HepG2 (cell line): ENCODE measurements around the gene NOS1AP. TPM values are rescaled to one million over a fixed set of nuclear protein-coding genes. Genes with fewer than 3 reads are reported as not detected.
A peak's percentile ranks its signal among the peaks of the same experiment; 100 is the strongest.

ENCODE experiments used
- ATF7 ChIP-seq, 2 experiments: fragments of 450-650 bp in 1 of 2; sonication (generic) in 1 of 2; formaldehyde crosslinking in 1 of 2; IDR thresholded peaks; 2 replicates each; pipeline versions ENCODE4 v1.4.0 to v1.6.1; 2016 to 2020; ENCODE audit warnings: antibody characterized with exemption in 1 of 2, mild to moderate bottlenecking in 1 of 2, missing genetic modification reagents in 1 of 2
- BRD4 ChIP-seq: sonication (generic); formaldehyde crosslinking; IDR thresholded peaks from 2 replicates; pipeline ENCODE4 v1.4.0; 2020; ENCODE audit warnings: missing genetic modification reagents
- CBFB ChIP-seq: sonication (generic); formaldehyde crosslinking; IDR thresholded peaks from 2 replicates; pipeline ENCODE4 v1.4.0; 2020; ENCODE audit warnings: missing genetic modification reagents
- ELF3 ChIP-seq: IDR thresholded peaks from 2 replicates; pipeline ENCODE4 v1.6.1; 2016; ENCODE audit warnings: missing genetic modification reagents, missing compliant biosample characterization
- MZF1 ChIP-seq: sonication (generic); formaldehyde crosslinking; IDR thresholded peaks from 2 replicates; pipeline ENCODE4 v1.8.1; 2023; ENCODE audit warnings: mild to moderate bottlenecking, missing genetic modification reagents, borderline replicate concordance
- NFRKB ChIP-seq: fragments of 450-650 bp; IDR thresholded peaks from 2 replicates; pipeline ENCODE4 v1.6.1; 2017
- ZNF121 ChIP-seq: sonication (generic); formaldehyde crosslinking; IDR thresholded peaks from 2 replicates; pipeline ENCODE4 v1.5.0; 2020; ENCODE audit warnings: mild to moderate bottlenecking, missing genetic modification reagents
- ZNF746 ChIP-seq: sonication (generic); formaldehyde crosslinking; IDR thresholded peaks from 2 replicates; pipeline ENCODE4 v1.8.0; 2022; ENCODE audit warnings: mild to moderate bottlenecking, missing genetic modification reagents
- polyA plus RNA-seq, 8 experiments: library from polyadenylated mRNA; depleted of rRNA in 3 of 8; stranded (reverse) in 7 of 8; unstranded in 1 of 8; fragments of >200 nt; fragmentation: Illumina TruSeq in 4 of 8; extraction: Trizol in 4 of 8; gene quantifications; 2 replicates each; pipeline versions ENCODE4 v1.2.1 to v1.2.3, GENCODE V29; 2011 to 2016; ENCODE audit warnings: low read depth in 4 of 8, missing spikeins in 1 of 8, mixed read lengths in 1 of 8; ENCODE audit not compliant: insufficient read depth in 1 of 8
- total RNA-seq, 5 experiments: library from RNA; depleted of rRNA; stranded (reverse); fragments of >200 nt; fragmentation: Illumina TruSeq; extraction: Trizol; gene quantifications; 2 replicates each; pipeline ENCODE4 v1.2.3, GENCODE V29; 2016; ENCODE audit warnings: low read depth in 1 of 5
- TF ChIP-seq, protein P1 (sequence below): sonication (generic); formaldehyde crosslinking; IDR thresholded peaks from 2 replicates; pipeline ENCODE4 v1.8.1; 2022; ENCODE audit warnings: low read depth, mild to moderate bottlenecking, missing genetic modification reagents
- TF ChIP-seq, protein P2 (sequence below): sonication (generic); formaldehyde crosslinking; IDR thresholded peaks from 2 replicates; pipeline ENCODE4 v1.4.0; 2020; ENCODE audit warnings: missing genetic modification reagents
- TF ChIP-seq, protein P3 (sequence below): sonication (generic); formaldehyde crosslinking; IDR thresholded peaks from 2 replicates; pipeline ENCODE4 v1.8.1; 2023; ENCODE audit warnings: mild to moderate bottlenecking, moderate library complexity, missing genetic modification reagents
- TF ChIP-seq, protein P4 (sequence below): IDR thresholded peaks from 2 replicates; pipeline ENCODE4 v1.6.1; 2016; ENCODE audit warnings: low read depth, borderline replicate concordance
- TF ChIP-seq, protein P5 (sequence below): sonication (generic); formaldehyde crosslinking; conservative IDR thresholded peaks from 2 replicates; pipeline ENCODE4 v1.4.0; 2020; ENCODE audit warnings: mild to moderate bottlenecking, missing genetic modification reagents, moderate library complexity

The NOS1AP gene
- total and polyA plus RNA-seq, 2 of the 13 experiments (the other 11 are each of a cell fraction or from before 2014, with no cell fraction given): 2.0 to 3.3 TPM

DNA sequence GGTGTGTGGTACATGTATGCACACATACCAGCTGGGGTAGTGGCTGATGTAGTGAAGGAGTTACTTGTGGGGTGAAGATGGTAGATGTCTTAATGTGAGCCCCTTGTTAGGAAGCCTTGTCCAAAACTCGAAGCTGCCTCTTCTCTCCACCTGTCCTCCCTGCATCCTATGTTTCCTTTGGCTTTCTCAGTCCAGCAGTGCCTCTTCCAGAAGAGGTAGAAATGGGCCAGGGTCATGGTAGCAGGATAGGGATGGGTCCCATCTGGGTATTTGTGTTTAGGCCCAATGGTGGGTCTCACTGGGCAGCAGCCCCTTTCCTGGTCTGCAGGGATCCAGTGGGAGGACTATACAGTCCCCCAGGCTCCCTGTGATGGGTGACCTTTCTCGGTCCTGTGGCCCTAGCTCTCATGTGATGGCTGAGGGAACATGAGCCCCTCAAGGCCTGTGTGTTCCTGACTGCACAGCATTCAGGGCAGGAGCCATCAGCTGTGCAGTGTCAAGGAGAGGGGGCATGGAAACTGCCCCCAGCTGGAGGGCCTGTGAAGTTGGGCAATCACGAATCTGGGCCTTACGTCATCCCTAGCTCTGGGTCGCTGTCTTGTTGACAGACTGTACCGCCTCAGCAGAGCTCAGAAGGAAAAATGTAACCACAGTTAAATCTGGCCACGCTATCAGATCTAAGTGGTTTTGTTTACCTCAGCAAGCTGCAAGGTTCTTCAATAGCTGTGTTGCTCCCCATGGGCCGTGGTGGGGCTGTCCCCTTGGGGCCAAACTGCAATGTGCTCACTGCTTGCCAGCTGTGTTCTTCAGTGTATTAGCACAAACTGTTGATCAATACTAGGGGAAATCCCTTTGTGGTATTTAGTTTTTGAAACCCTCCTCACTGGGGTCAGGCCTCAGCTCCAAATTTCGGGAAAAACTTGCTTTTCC lies 82.7 kb downstream of the NOS1AP start (continued):
- TF ChIP-seq, protein P1, sequence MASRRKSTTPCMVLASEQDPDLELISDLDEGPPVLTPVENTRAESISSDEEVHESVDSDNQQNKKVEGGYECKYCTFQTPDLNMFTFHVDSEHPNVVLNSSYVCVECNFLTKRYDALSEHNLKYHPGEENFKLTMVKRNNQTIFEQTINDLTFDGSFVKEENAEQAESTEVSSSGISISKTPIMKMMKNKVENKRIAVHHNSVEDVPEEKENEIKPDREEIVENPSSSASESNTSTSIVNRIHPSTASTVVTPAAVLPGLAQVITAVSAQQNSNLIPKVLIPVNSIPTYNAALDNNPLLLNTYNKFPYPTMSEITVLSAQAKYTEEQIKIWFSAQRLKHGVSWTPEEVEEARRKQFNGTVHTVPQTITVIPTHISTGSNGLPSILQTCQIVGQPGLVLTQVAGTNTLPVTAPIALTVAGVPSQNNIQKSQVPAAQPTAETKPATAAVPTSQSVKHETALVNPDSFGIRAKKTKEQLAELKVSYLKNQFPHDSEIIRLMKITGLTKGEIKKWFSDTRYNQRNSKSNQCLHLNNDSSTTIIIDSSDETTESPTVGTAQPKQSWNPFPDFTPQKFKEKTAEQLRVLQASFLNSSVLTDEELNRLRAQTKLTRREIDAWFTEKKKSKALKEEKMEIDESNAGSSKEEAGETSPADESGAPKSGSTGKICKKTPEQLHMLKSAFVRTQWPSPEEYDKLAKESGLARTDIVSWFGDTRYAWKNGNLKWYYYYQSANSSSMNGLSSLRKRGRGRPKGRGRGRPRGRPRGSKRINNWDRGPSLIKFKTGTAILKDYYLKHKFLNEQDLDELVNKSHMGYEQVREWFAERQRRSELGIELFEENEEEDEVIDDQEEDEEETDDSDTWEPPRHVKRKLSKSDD (CRISPR knock-in tag): 0 out of 2 replicates have a peak, but pooled peaks have one; percentile 75
- TF ChIP-seq CBFB (CRISPR knock-in tag) (no peak), ZNF746 (CRISPR knock-in tag) (0 out of 2 replicates have a peak, but pooled peaks have one; percentile 54), ATF7 (IDR thresholded peaks at IDR 0.05) (peak; percentile 92), ATF7 (CRISPR knock-in tag; IDR thresholded peaks at IDR 0.05) (peak; percentile 99), NFRKB (no peak), BRD4 (CRISPR knock-in tag) (no peak), ELF3 (CRISPR knock-in tag) (peak; percentile 25; the same call in 1 of the 2 replicates), MZF1 (CRISPR knock-in tag) (no peak), ZNF121 (0 out of 2 replicates have a peak, but pooled peaks have one; percentile 35)
- TF ChIP-seq, protein P2, sequence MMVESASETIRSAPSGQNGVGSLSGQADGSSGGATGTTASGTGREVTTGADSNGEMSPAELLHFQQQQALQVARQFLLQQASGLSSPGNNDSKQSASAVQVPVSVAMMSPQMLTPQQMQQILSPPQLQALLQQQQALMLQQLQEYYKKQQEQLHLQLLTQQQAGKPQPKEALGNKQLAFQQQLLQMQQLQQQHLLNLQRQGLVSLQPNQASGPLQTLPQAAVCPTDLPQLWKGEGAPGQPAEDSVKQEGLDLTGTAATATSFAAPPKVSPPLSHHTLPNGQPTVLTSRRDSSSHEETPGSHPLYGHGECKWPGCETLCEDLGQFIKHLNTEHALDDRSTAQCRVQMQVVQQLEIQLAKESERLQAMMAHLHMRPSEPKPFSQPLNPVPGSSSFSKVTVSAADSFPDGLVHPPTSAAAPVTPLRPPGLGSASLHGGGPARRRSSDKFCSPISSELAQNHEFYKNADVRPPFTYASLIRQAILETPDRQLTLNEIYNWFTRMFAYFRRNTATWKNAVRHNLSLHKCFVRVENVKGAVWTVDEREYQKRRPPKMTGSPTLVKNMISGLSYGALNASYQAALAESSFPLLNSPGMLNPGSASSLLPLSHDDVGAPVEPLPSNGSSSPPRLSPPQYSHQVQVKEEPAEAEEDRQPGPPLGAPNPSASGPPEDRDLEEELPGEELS (CRISPR knock-in tag): peak; percentile 89
- TF ChIP-seq, protein P3, sequence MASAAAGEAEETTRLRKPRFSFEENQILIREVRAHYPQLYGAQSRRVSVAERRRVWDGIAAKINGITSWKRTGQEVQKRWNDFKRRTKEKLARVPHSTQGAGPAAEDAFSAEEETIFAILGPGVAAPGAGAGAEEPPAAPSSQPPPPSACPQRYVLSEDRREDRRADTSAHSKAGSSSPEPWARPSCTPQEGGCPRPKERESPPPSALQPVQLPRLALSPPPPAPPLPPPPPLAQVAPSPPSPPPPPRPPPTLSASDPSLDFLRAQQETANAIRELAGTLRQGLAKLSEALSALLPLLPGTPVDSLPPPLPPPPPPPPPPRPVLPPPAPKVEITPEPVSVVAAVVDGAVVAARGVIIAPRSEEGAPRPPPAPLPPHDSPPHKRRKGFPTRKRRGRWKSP: 0 out of 2 replicates have a peak, but pooled peaks have one; percentile 47
- TF ChIP-seq, protein P4, sequence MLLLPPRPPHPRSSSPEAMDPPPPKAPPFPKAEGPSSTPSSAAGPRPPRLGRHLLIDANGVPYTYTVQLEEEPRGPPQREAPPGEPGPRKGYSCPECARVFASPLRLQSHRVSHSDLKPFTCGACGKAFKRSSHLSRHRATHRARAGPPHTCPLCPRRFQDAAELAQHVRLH (CRISPR knock-in tag): peak; percentile 51; the same call in 1 of the 2 replicates
- TF ChIP-seq, protein P5, sequence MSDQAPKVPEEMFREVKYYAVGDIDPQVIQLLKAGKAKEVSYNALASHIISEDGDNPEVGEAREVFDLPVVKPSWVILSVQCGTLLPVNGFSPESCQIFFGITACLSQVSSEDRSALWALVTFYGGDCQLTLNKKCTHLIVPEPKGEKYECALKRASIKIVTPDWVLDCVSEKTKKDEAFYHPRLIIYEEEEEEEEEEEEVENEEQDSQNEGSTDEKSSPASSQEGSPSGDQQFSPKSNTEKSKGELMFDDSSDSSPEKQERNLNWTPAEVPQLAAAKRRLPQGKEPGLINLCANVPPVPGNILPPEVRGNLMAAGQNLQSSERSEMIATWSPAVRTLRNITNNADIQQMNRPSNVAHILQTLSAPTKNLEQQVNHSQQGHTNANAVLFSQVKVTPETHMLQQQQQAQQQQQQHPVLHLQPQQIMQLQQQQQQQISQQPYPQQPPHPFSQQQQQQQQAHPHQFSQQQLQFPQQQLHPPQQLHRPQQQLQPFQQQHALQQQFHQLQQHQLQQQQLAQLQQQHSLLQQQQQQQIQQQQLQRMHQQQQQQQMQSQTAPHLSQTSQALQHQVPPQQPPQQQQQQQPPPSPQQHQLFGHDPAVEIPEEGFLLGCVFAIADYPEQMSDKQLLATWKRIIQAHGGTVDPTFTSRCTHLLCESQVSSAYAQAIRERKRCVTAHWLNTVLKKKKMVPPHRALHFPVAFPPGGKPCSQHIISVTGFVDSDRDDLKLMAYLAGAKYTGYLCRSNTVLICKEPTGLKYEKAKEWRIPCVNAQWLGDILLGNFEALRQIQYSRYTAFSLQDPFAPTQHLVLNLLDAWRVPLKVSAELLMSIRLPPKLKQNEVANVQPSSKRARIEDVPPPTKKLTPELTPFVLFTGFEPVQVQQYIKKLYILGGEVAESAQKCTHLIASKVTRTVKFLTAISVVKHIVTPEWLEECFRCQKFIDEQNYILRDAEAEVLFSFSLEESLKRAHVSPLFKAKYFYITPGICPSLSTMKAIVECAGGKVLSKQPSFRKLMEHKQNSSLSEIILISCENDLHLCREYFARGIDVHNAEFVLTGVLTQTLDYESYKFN (CRISPR knock-in tag): peak; percentile 75
